Fibroblast of lung (primary cell): ENCODE measurements around the gene CLPSL2.

ENCODE experiments used
- CTCF ChIP-seq, 2 donors: IDR thresholded peaks in 1 of 2; conservative IDR thresholded peaks in 1 of 2; 1 replicate in 1 of 2; 2 replicates in 1 of 2; pipeline ENCODE4 v1.5.1; 2011 to 2012; ENCODE audit warnings: low read length in 2 of 2, control low read depth in 1 of 2, inconsistent platforms in 1 of 2, low read depth in 1 of 2, mild to moderate bottlenecking in 1 of 2
- EZH2 ChIP-seq: IDR thresholded peaks from 2 replicates; pipeline ENCODE4 v1.5.1; 2012; ENCODE audit warnings: low read length, control low read depth, mild to moderate bottlenecking; ENCODE audit errors: missing control alignments

- no peak for TF ChIP-seq CTCF (conservative IDR thresholded peaks at IDR 0.05 in 1 of 2, IDR thresholded peaks at IDR 0.05 in 1 of 2; ENCODE audit: low read depth in 1 of 2, low read length in 2 of 2)
- no peak for TF ChIP-seq EZH2
These were observed 28.8 kb downstream of the CLPSL2 start, which contains the start of gene LHFPL5 for GRCh38 chr6:35804996-35805736.
